Measurements from ENCODE around the gene TECR. TPM values are rescaled to one million over a fixed set of nuclear protein-coding genes. Genes with fewer than 3 reads are reported as not detected.

The TECR gene
- total RNA-seq, 1 experiment from 2014 or later = 232 TPM

DNA sequence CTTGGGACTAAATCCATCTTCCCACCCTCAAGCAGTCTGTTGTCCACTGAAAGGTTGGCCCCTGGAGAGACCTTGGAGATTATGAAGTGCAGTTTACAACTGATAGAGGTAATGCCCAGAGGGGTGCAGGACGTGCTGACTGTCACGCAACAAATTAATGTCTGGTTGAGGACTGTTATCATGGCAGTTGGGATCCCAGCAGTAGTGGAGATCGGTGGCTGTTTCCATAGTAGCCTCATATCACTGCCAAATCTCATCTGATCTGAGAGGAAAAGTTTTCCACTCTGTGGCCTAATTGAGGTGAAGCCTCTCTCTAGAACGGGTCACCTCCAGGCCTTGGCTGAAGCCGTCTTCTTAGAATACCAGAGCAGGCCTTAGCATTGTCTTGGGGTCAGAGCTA is 4.1 kb downstream of the TECR start:
- Histone ChIP-seq H3K9me3 (ENCODE audit: control insufficient read depth in 1 of 2, insufficient read depth in 1 of 2, low read depth in 1 of 2, low read length in 2 of 2) (no peaks in the 10 kb centered on the region), H3K9me2 (ENCODE audit: insufficient read depth) (no peaks in the 10 kb centered on the region), H3K79me2 (ENCODE audit: insufficient read depth, low read length) (peaks cover 82% of the 10 kb centered on the region), H2AFZ (ENCODE audit: low read depth, low read length, poor library complexity, severe bottlenecking) (no peak overlapping the region), H3K27ac (ENCODE audit: low read depth, low read length) (no peak overlapping the region), H3K4me1 (ENCODE audit: control insufficient read depth in 1 of 2, insufficient read depth in 2 of 2, low read length in 2 of 2) (peaks cover 19 to 48% of the 10 kb centered on the region in 2 experiments), H3K36me3 (ENCODE audit: control insufficient read depth in 1 of 2, insufficient read depth in 2 of 2, low read length in 2 of 2) (0 out of 4 replicates have a peak, but pooled peaks cover 0 to 2% of the 10 kb centered on the region in 2 experiments), H3K4me3 (replicated peaks in 1 of 2; ENCODE audit: low read depth in 1 of 2, low read length in 2 of 2) (no peak overlapping the region), H4K20me1 (ENCODE audit: insufficient read depth) (0 out of 2 replicates have a peak, but pooled peaks cover 5% of the 10 kb centered on the region), H3K4me2 (ENCODE audit: low read length) (no peak overlapping the region), H3K9ac (ENCODE audit: low read length) (no peak overlapping the region), H3K27me3 (ENCODE audit: insufficient read depth, low read length) (no peaks in the 10 kb centered on the region)
- DNase-seq (ENCODE audit: low read depth, low spot score) = no peak
- intact Hi-C loops (cut with micrococcal nuclease) = no loop called here
- ChIA-PET POLR2A (interaction anchor here (1.6 to 2.8 kb wide), 3 partner anchors 13 to 17 kb away, joined by 5 to 14 read pairs (median 6); partner anchors contain the start of gene DNAJB1), RAD21 (ENCODE audit: low non-redundant PET in 1 of 2, low total read pairs in 2 of 2, uncharacterized antibody in 2 of 2, unreplicated experiment in 2 of 2) (no interaction called here), CTCF (no interaction called here)
- TF ChIP-seq POLR2AphosphoS5 (IDR thresholded peaks at IDR 0.05; ENCODE audit: low read depth, low read length) (no peak), EZH2 (IDR thresholded peaks at IDR 0.05) (no peak), REST (IDR thresholded peaks at IDR 0.05; ENCODE audit: low read depth) (no peak), CEBPB (IDR thresholded peaks at IDR 0.05; ENCODE audit: low read depth) (no peak), ELF1 (IDR thresholded peaks at IDR 0.05; ENCODE audit: borderline replicate concordance, low read depth) (no peak), TCF7L2 (IDR thresholded peaks at IDR 0.05; ENCODE audit: borderline replicate concordance, extremely low read depth, insufficient read depth, insufficient read length) (no peak), CBX3 (IDR thresholded peaks at IDR 0.05; ENCODE audit: low read depth) (no peak), FOSL1 (IDR thresholded peaks at IDR 0.05; ENCODE audit: low read depth) (no peak)
- TF ChIP-seq, protein P1, sequence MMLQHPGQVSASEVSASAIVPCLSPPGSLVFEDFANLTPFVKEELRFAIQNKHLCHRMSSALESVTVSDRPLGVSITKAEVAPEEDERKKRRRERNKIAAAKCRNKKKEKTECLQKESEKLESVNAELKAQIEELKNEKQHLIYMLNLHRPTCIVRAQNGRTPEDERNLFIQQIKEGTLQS (IDR thresholded peaks at IDR 0.05) = no peak
- TF ChIP-seq, protein P2, sequence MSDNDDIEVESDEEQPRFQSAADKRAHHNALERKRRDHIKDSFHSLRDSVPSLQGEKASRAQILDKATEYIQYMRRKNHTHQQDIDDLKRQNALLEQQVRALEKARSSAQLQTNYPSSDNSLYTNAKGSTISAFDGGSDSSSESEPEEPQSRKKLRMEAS (IDR thresholded peaks at IDR 0.05) = no peak
- TF ChIP-seq, protein P3, sequence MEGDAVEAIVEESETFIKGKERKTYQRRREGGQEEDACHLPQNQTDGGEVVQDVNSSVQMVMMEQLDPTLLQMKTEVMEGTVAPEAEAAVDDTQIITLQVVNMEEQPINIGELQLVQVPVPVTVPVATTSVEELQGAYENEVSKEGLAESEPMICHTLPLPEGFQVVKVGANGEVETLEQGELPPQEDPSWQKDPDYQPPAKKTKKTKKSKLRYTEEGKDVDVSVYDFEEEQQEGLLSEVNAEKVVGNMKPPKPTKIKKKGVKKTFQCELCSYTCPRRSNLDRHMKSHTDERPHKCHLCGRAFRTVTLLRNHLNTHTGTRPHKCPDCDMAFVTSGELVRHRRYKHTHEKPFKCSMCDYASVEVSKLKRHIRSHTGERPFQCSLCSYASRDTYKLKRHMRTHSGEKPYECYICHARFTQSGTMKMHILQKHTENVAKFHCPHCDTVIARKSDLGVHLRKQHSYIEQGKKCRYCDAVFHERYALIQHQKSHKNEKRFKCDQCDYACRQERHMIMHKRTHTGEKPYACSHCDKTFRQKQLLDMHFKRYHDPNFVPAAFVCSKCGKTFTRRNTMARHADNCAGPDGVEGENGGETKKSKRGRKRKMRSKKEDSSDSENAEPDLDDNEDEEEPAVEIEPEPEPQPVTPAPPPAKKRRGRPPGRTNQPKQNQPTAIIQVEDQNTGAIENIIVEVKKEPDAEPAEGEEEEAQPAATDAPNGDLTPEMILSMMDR (IDR thresholded peaks at IDR 0.05 in 2 of 3, conservative IDR thresholded peaks at IDR 0.05 in 1 of 3; ENCODE audit: borderline replicate concordance in 1 of 3, insufficient read depth in 1 of 3, low read depth in 2 of 3, low read length in 2 of 3) = no peak
- BruUV-seq (replicated peaks) = no TSS peak
- ATAC-seq = no peak
